ENCODE measurements around the gene ZSWIM6.

Gene ZSWIM6

GRCh38 chr5:61526207-61526519, 194.1 kb downstream of the ZSWIM6 start:
- H3K36me3 Mint-ChIP-seq (ENCODE audit: low read depth), result peaks cover 4% of the 10 kb centered on the region
- no peak overlapping the region for H3K4me3 Mint-ChIP-seq
- H3K27me3 Mint-ChIP-seq (ENCODE audit: low read depth), result no peaks in the 10 kb centered on the region
- no peak overlapping the region for H3K27ac Mint-ChIP-seq
- H3K9me3 Mint-ChIP-seq, result no peaks in the 10 kb centered on the region
- no peaks in the 10 kb centered on the region for H3K4me1 Mint-ChIP-seq (ENCODE audit: low read depth)

DNA sequence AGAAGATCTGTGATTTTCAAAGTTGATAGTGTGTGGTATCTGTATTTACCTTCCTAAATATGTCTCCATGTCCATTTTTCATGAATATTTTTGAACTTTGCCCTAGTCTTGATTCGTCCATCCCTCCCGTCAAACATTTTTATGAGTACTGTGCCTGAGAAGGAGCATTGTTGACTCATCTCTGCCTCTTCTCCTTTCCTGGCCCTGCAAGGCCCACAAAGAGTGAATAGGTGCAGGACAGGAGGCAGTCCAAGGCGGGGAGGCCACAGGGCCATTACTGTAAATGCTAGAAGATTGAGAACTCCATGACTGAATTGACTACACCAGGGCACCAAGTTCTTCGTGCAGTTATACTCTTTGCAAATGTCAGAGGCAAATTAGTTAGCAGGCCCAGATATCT, 200.9 kb downstream of the ZSWIM6 start:
- Mint-ChIP-seq H3K27ac (no peak overlapping the region), H3K9me3 (peaks cover 5% of the 10 kb centered on the region), H3K36me3 (ENCODE audit: low read depth) (peaks cover 12% of the 10 kb centered on the region), H3K4me1 (ENCODE audit: low read depth) (peaks cover 13% of the 10 kb centered on the region), H3K27me3 (ENCODE audit: low read depth) (no peaks in the 10 kb centered on the region), H3K4me3 (no peak overlapping the region)

GRCh38 chr5:61534481-61535267, 202.6 kb downstream of the ZSWIM6 start:
- Mint-ChIP-seq H3K4me3 (no peak overlapping the region), H3K27me3 (ENCODE audit: low read depth) (no peaks in the 10 kb centered on the region)

GRCh38 chr5:61535828-61536227, 203.8 kb downstream of the ZSWIM6 start:
- peaks cover 19% of the 10 kb centered on the region for H3K36me3 Mint-ChIP-seq (ENCODE audit: low read depth)
- no peak overlapping the region for H3K27ac Mint-ChIP-seq
- peaks cover 13% of the 10 kb centered on the region for H3K4me1 Mint-ChIP-seq (ENCODE audit: low read depth)
- no peaks in the 10 kb centered on the region for H3K27me3 Mint-ChIP-seq (ENCODE audit: low read depth)
- no peak overlapping the region for H3K4me3 Mint-ChIP-seq
- H3K9me3 Mint-ChIP-seq, result peaks cover 5% of the 10 kb centered on the region

More at GRCh38 chr5:61534481-61535267, 202.6 kb downstream of the ZSWIM6 start:
- peaks cover 13% of the 10 kb centered on the region for H3K4me1 Mint-ChIP-seq (ENCODE audit: low read depth)
- peaks cover 22% of the 10 kb centered on the region for H3K36me3 Mint-ChIP-seq (ENCODE audit: low read depth)
- H3K9me3 Mint-ChIP-seq, result peaks cover 5% of the 10 kb centered on the region
- peak overlapping the region; percentile 11 for H3K27ac Mint-ChIP-seq

DNA sequence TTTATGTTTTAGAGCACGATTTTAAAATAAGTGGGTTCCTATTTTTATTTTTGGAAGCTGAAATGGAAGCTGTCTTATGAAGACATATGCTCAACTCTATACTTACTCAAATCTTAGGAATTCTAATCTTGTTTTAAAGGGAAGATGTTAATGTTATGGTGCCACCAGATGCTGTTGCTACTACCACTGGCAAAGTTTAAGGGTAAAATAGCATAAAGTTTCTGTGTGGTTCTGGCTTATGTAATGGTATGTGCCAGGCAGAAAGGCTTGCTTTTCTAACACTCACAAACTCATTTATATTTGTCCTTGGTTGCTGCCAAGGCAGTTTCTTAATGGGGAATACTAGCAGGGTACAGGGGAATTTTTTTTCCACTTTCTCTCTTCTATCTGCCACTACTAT, 204.9 kb downstream of the ZSWIM6 start:
- Mint-ChIP-seq H3K4me1 (ENCODE audit: low read depth) (peaks cover 13% of the 10 kb centered on the region), H3K4me3 (no peak overlapping the region), H3K27me3 (ENCODE audit: low read depth) (no peaks in the 10 kb centered on the region), H3K36me3 (ENCODE audit: low read depth) (peaks cover 28% of the 10 kb centered on the region), H3K27ac (no peak overlapping the region), H3K9me3 (peaks cover 5% of the 10 kb centered on the region)

DNA sequence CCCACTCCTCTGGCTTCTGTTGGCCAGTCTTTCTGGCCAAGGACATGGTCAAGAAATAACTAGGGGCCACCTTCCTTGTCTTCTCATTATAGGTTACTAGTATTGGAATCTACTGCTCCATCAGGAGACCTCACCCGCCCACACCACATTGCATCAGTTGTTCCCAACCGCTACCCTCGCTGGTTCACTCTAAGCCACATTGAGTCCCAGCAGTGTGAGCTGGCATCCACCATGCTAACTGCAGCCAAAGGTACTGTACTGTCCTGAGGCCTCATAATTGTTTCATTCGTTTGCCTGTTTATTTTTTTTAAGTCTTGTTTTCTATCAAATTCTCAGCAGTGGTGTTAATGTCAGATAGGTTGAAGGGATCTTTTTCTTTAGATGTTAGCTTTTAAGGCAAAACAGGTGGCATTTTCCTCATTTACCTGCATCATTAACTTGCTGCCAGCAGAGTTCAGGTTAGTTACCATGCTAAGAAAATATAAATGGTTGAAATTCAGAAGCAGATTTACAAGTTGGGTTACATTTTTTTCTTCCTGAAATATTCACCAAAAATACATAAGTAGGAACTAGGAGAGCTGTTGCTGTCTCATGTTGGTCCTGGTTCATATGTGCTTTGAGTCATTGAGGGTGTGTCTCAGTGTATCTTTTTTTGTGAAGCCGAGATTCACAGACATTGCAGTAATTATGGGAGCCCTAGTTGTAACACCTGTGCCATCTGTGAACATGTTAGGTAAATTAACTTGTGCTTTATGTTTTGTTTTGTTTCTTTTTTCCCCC, 206.9 kb downstream of the ZSWIM6 start:
- Mint-ChIP-seq H3K4me1 (ENCODE audit: low read depth) (peaks cover 11% of the 10 kb centered on the region), H3K9me3 (peaks cover 11% of the 10 kb centered on the region), H3K27me3 (ENCODE audit: low read depth) (no peaks in the 10 kb centered on the region), H3K36me3 (ENCODE audit: low read depth) (peaks cover 41% of the 10 kb centered on the region), H3K27ac (no peak overlapping the region), H3K4me3 (no peak overlapping the region)

GRCh38 chr5:61549530-61549929, 217.5 kb downstream of the ZSWIM6 start:
- peaks cover 7% of the 10 kb centered on the region for H3K36me3 Mint-ChIP-seq (ENCODE audit: low read depth)

DNA sequence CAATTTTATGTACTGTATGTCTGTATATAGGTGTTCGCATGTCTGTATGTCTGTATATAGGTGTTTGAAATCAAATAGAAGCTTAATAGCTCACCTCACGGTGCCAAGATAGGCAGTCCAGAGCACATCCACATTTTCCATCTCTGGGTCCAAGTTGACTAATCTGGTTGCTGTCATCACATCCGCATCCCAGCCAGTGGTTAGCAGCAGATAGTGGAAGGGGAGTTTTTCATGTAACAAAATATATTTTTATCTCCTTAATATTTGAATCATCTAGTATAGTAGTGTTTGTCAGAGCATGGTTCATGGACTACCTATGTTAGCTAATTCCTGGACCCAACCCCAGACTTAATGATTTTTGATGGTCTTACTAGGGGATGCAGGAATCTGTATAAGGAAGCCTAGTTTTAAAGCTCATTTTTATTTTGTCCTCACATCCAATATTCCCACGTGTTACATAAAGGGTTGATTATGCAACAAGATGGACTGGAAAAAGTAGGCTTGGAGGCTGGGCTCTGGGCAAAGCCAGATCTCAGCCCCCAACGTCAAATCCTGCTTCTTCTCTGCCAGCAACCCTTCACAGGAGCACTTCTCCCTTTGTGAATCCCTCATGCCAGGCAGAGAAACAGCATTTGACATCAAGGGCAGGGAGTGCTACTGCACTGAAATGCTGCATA, 219.7 kb downstream of the ZSWIM6 start:
- H3K36me3 Mint-ChIP-seq (ENCODE audit: low read depth), result peaks cover 2% of the 10 kb centered on the region
- H3K27me3 Mint-ChIP-seq (ENCODE audit: low read depth), result peaks cover 4% of the 10 kb centered on the region

More at GRCh38 chr5:61549530-61549929, 217.5 kb downstream of the ZSWIM6 start:
- Mint-ChIP-seq H3K9me3 (no peaks in the 10 kb centered on the region), H3K27ac (no peak overlapping the region), H3K4me1 (ENCODE audit: low read depth) (no peaks in the 10 kb centered on the region), H3K27me3 (ENCODE audit: low read depth) (peaks cover 4% of the 10 kb centered on the region), H3K4me3 (no peak overlapping the region)

GRCh38 chr5:61559146-61559545, 227.1 kb downstream of the ZSWIM6 start:
- H3K27me3 Mint-ChIP-seq (ENCODE audit: low read depth), result no peaks in the 10 kb centered on the region
- no peaks in the 10 kb centered on the region for H3K36me3 Mint-ChIP-seq (ENCODE audit: low read depth)
- no peak overlapping the region for H3K27ac Mint-ChIP-seq
- no peaks in the 10 kb centered on the region for H3K4me1 Mint-ChIP-seq (ENCODE audit: low read depth)
- no peaks in the 10 kb centered on the region for H3K9me3 Mint-ChIP-seq
- H3K4me3 Mint-ChIP-seq, result no peak overlapping the region

More for the DNA sequence above, 219.7 kb downstream of the ZSWIM6 start:
- Mint-ChIP-seq H3K9me3 (no peaks in the 10 kb centered on the region), H3K27ac (no peak overlapping the region), H3K4me3 (no peak overlapping the region), H3K4me1 (ENCODE audit: low read depth) (no peaks in the 10 kb centered on the region)

DNA sequence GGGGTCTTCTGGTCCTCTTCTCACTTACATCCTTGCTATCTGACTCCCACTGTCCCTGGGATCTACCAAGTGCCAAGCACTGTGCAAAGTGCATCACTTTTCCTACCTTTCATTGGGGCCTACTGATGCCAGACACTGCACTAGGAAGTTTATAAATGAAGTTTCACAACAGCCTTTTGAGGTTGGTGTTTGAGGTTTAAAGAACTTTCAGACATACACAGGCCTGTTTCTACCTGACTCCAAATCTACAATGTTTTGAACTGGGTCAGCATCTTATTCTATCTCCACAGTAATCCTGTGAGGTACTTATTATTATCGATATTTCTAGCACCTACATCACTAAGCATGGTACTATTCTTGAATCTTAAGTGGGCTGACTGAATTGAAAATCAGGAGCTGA, 227.7 kb downstream of the ZSWIM6 start:
- Mint-ChIP-seq H3K27me3 (ENCODE audit: low read depth) (no peaks in the 10 kb centered on the region), H3K27ac (no peak overlapping the region), H3K36me3 (ENCODE audit: low read depth) (no peaks in the 10 kb centered on the region), H3K9me3 (no peaks in the 10 kb centered on the region), H3K4me3 (no peak overlapping the region), H3K4me1 (ENCODE audit: low read depth) (no peaks in the 10 kb centered on the region)

- no peaks in the 10 kb centered on the region for H3K27me3 Mint-ChIP-seq (ENCODE audit: low read depth)
- H3K4me3 Mint-ChIP-seq, result no peak overlapping the region
- no peaks in the 10 kb centered on the region for H3K4me1 Mint-ChIP-seq (ENCODE audit: low read depth)
- no peaks in the 10 kb centered on the region for H3K36me3 Mint-ChIP-seq (ENCODE audit: low read depth)
- no peak overlapping the region for H3K27ac Mint-ChIP-seq
- H3K9me3 Mint-ChIP-seq, result no peaks in the 10 kb centered on the region
These were observed 231.3 kb downstream of the ZSWIM6 start for GRCh38 chr5:61563401-61563800.

GRCh38 chr5:61567337-61567736, 235.3 kb downstream of the ZSWIM6 start:
- no peaks in the 10 kb centered on the region for H3K9me3 Mint-ChIP-seq
- no peak overlapping the region for H3K27ac Mint-ChIP-seq
- no peaks in the 10 kb centered on the region for H3K27me3 Mint-ChIP-seq (ENCODE audit: low read depth)
- H3K4me3 Mint-ChIP-seq, result no peak overlapping the region
- no peaks in the 10 kb centered on the region for H3K36me3 Mint-ChIP-seq (ENCODE audit: low read depth)
- H3K4me1 Mint-ChIP-seq (ENCODE audit: low read depth), result no peaks in the 10 kb centered on the region

GRCh38 chr5:61569353-61569752, 237.3 kb downstream of the ZSWIM6 start:
- Mint-ChIP-seq H3K36me3 (ENCODE audit: low read depth) (no peaks in the 10 kb centered on the region), H3K4me3 (no peak overlapping the region), H3K9me3 (no peaks in the 10 kb centered on the region), H3K27me3 (ENCODE audit: low read depth) (no peaks in the 10 kb centered on the region), H3K27ac (no peak overlapping the region), H3K4me1 (ENCODE audit: low read depth) (no peaks in the 10 kb centered on the region)

- no peaks in the 10 kb centered on the region for H3K27me3 Mint-ChIP-seq (ENCODE audit: low read depth)
- H3K4me1 Mint-ChIP-seq (ENCODE audit: low read depth), result no peaks in the 10 kb centered on the region
- H3K9me3 Mint-ChIP-seq, result no peaks in the 10 kb centered on the region
- H3K27ac Mint-ChIP-seq, result no peak overlapping the region
- no peak overlapping the region for H3K4me3 Mint-ChIP-seq
- H3K36me3 Mint-ChIP-seq (ENCODE audit: low read depth), result no peaks in the 10 kb centered on the region
These were observed 238.7 kb downstream of the ZSWIM6 start for GRCh38 chr5:61570767-61571166.

DNA sequence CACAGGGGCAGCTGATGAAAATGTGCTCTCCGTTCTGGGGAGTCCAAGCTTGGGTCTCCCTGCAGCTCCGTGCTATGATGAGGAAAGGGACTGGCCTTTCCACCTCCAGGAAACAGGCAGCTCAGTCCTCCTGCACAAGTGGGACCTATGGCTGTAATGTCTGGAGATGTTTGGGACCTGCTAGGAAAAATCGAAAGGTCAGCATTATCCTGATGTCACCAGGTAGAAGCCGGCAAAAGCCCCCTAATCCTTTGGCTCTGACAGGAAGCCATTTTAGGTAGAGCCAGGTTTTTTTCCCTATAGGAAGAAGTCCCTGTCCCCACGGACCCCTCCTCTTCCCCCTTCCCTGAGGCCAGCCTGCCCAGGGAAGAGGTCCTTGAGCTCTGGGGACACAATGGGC, 240.9 kb downstream of the ZSWIM6 start:
- no peaks in the 10 kb centered on the region for H3K27me3 Mint-ChIP-seq (ENCODE audit: low read depth)
- H3K4me3 Mint-ChIP-seq, result no peak overlapping the region
- no peaks in the 10 kb centered on the region for H3K9me3 Mint-ChIP-seq
- no peaks in the 10 kb centered on the region for H3K4me1 Mint-ChIP-seq (ENCODE audit: low read depth)
- no peaks in the 10 kb centered on the region for H3K36me3 Mint-ChIP-seq (ENCODE audit: low read depth)
- no peak overlapping the region for H3K27ac Mint-ChIP-seq
